IPS-11a (cell line): ENCODE measurements around the gene JARID2.

Experiments used
- H3K4me3 ChIP-seq: one replicate; pipeline ENCODE4 v1.5.1; 2013; ENCODE audit warnings: low read depth, low read length, control low read depth

JARID2 gene

GRCh38 chr6:15264412-15264811, 18.5 kb downstream of the JARID2 start:
- no peak overlapping the region for H3K4me3 ChIP-seq

- peak overlapping the region; percentile 10 for H3K4me3 ChIP-seq
Measured at GRCh38 chr6:15264902-15265761, 19.3 kb downstream of the JARID2 start.

GRCh38 chr6:15265787-15266186, 19.9 kb downstream of the JARID2 start:
- H3K4me3 ChIP-seq, result peak overlapping the region; percentile 10

- H3K4me3 ChIP-seq, result no peak overlapping the region
Measured at GRCh38 chr6:15266423-15266996, 20.6 kb downstream of the JARID2 start.

- no peak overlapping the region for H3K4me3 ChIP-seq
Measured at GRCh38 chr6:15267221-15267620, 21.4 kb downstream of the JARID2 start.

- no peak overlapping the region for H3K4me3 ChIP-seq
Measured at GRCh38 chr6:15268137-15268908, 22.5 kb downstream of the JARID2 start.

GRCh38 chr6:15269011-15269410, 23.1 kb downstream of the JARID2 start:
- no peak overlapping the region for H3K4me3 ChIP-seq

GRCh38 chr6:15269619-15270018, 23.8 kb downstream of the JARID2 start:
- H3K4me3 ChIP-seq, result no peak overlapping the region

GRCh38 chr6:15270402-15270801, 24.5 kb downstream of the JARID2 start:
- no peak overlapping the region for H3K4me3 ChIP-seq

GRCh38 chr6:15272562-15272961, 26.7 kb downstream of the JARID2 start:
- no peak overlapping the region for H3K4me3 ChIP-seq

GRCh38 chr6:15274692-15275387, 29.0 kb downstream of the JARID2 start:
- no peak overlapping the region for H3K4me3 ChIP-seq

- H3K4me3 ChIP-seq, result no peak overlapping the region
Measured at GRCh38 chr6:15276036-15276985, 30.4 kb downstream of the JARID2 start.

- no peak overlapping the region for H3K4me3 ChIP-seq
Measured at GRCh38 chr6:15279047-15279661, 33.3 kb downstream of the JARID2 start.

- H3K4me3 ChIP-seq, result no peak overlapping the region
Measured at GRCh38 chr6:15280028-15280427, 34.2 kb downstream of the JARID2 start.

GRCh38 chr6:15280961-15281360, 35.1 kb downstream of the JARID2 start:
- H3K4me3 ChIP-seq, result no peak overlapping the region

GRCh38 chr6:15282334-15282733, 36.5 kb downstream of the JARID2 start:
- no peak overlapping the region for H3K4me3 ChIP-seq

- H3K4me3 ChIP-seq, result no peak overlapping the region
Measured at GRCh38 chr6:15283986-15284361, 38.1 kb downstream of the JARID2 start.

- no peak overlapping the region for H3K4me3 ChIP-seq
Measured at GRCh38 chr6:15284743-15285142, 38.9 kb downstream of the JARID2 start.

GRCh38 chr6:15285682-15286294, 39.9 kb downstream of the JARID2 start:
- no peak overlapping the region for H3K4me3 ChIP-seq
